Panc1 (cell line): ENCODE data around the gene TARS1.

Source experiments
- POLR2AphosphoS5 ChIP-seq: IDR thresholded peaks from 2 replicates; pipeline ENCODE4 v1.6.1; 2012; ENCODE audit warnings: mild to moderate bottlenecking, low read depth, low read length, moderate library complexity
- SIN3A ChIP-seq: IDR thresholded peaks from 2 replicates; pipeline ENCODE4 v1.6.1; 2012; ENCODE audit warnings: low read depth, mild to moderate bottlenecking, low read length, moderate library complexity, borderline replicate concordance; ENCODE audit not compliant: insufficient read depth
- TCF7L2 ChIP-seq: IDR thresholded peaks from 2 replicates; pipeline ENCODE4 v1.6.1; 2011; ENCODE audit warnings: mild to moderate bottlenecking, low read depth, low read length, inconsistent platforms
- TF ChIP-seq, protein P1 (sequence below), 2 experiments: IDR thresholded peaks; 2 replicates each; pipeline ENCODE4 v1.6.1; 2011 to 2012; ENCODE audit warnings: low read depth in 2 of 2, control low read depth in 1 of 2, low read length in 1 of 2, mild to moderate bottlenecking in 1 of 2, moderate library complexity in 1 of 2; ENCODE audit not compliant: insufficient read depth in 1 of 2
- TF ChIP-seq, protein P2 (sequence below): fragments of 450-650 bp; IDR thresholded peaks from 2 replicates; pipeline ENCODE4 v1.5.1; 2017; ENCODE audit warnings: mild to moderate bottlenecking

DNA sequence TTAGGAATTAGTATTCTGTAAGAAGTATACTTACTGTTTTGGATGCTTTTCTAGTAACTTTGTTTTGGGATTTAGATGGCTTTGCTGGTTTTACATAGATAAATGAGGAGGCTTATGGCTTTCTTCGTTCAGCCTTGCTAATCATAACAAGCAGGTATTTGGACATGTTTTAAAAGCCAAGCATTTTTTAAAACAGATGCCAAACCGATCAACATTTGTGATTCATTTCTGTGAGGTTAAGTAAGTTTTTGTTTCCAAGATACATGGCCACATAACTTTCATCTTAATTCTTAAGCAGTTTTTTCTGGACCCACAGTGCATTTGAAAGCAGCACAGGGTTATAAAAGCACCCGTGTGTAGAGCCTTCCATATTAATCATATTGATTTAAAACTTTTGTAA lies 21.7 kb downstream of the TARS1 start:
- TF ChIP-seq, protein P1, sequence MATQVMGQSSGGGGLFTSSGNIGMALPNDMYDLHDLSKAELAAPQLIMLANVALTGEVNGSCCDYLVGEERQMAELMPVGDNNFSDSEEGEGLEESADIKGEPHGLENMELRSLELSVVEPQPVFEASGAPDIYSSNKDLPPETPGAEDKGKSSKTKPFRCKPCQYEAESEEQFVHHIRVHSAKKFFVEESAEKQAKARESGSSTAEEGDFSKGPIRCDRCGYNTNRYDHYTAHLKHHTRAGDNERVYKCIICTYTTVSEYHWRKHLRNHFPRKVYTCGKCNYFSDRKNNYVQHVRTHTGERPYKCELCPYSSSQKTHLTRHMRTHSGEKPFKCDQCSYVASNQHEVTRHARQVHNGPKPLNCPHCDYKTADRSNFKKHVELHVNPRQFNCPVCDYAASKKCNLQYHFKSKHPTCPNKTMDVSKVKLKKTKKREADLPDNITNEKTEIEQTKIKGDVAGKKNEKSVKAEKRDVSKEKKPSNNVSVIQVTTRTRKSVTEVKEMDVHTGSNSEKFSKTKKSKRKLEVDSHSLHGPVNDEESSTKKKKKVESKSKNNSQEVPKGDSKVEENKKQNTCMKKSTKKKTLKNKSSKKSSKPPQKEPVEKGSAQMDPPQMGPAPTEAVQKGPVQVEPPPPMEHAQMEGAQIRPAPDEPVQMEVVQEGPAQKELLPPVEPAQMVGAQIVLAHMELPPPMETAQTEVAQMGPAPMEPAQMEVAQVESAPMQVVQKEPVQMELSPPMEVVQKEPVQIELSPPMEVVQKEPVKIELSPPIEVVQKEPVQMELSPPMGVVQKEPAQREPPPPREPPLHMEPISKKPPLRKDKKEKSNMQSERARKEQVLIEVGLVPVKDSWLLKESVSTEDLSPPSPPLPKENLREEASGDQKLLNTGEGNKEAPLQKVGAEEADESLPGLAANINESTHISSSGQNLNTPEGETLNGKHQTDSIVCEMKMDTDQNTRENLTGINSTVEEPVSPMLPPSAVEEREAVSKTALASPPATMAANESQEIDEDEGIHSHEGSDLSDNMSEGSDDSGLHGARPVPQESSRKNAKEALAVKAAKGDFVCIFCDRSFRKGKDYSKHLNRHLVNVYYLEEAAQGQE (IDR thresholded peaks at IDR 0.05; ENCODE audit: insufficient read depth in 1 of 2, low read depth in 2 of 2, low read length in 1 of 2) = no peak
- TF ChIP-seq POLR2AphosphoS5 = no peak
- TF ChIP-seq, protein P2, sequence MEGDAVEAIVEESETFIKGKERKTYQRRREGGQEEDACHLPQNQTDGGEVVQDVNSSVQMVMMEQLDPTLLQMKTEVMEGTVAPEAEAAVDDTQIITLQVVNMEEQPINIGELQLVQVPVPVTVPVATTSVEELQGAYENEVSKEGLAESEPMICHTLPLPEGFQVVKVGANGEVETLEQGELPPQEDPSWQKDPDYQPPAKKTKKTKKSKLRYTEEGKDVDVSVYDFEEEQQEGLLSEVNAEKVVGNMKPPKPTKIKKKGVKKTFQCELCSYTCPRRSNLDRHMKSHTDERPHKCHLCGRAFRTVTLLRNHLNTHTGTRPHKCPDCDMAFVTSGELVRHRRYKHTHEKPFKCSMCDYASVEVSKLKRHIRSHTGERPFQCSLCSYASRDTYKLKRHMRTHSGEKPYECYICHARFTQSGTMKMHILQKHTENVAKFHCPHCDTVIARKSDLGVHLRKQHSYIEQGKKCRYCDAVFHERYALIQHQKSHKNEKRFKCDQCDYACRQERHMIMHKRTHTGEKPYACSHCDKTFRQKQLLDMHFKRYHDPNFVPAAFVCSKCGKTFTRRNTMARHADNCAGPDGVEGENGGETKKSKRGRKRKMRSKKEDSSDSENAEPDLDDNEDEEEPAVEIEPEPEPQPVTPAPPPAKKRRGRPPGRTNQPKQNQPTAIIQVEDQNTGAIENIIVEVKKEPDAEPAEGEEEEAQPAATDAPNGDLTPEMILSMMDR = no peak
- no peak for TF ChIP-seq SIN3A
- TF ChIP-seq TCF7L2 = no peak
